Activated naive CD4-positive, alpha-beta T cell treated with anti-CD3 and anti-CD28 coated beads, Interleukin-2, amount 50 U/mL, for 72 hours (primary cell): ENCODE data around the gene EIF4G3. TPM values are rescaled to one million over a fixed set of nuclear protein-coding genes. Genes with fewer than 3 reads are reported as not detected.
"Not testable (repeated sequence)": the region's sequence is repeated elsewhere in the genome, so short reads cannot be mapped to it uniquely, and the experiment has no call there.

Source experiments
- ATAC-seq, 2 donors: fragments of 150-1000 bp; cut with Tn5 transposase; 2 replicates each; pipeline ENCODE4 v1.10.0; 2021; ENCODE audit warnings: mild to moderate bottlenecking in 2 of 2, moderate library complexity in 2 of 2
- DNase-seq, 2 donors: peaks; one replicate each; pipeline ENCODE4 v3.0.0; 2021 to 2022; ENCODE audit warnings: low spot score in 2 of 2
- H3K27ac Mint-ChIP-seq, 2 donors: one replicate each; pipeline ENCODE4 v1.8.0; 2022; ENCODE audit warnings: mild to moderate bottlenecking in 2 of 2, mixed read lengths in 2 of 2
- H3K36me3 Mint-ChIP-seq, 2 donors: one replicate each; pipeline ENCODE4 v1.8.0; 2022; ENCODE audit warnings: mixed read lengths in 2 of 2
- H3K9me3 Mint-ChIP-seq, 2 donors: one replicate each; pipeline ENCODE4 v1.8.0; 2022; ENCODE audit warnings: mixed read lengths in 2 of 2
- total RNA-seq, 2 donors: library from RNA; stranded (reverse); gene quantifications; one replicate each; pipeline ENCODE4 v1.2.3, GENCODE V29; 2022

Gene EIF4G3
- total RNA-seq, 2 donors from 2014 or later: 38.4 to 45.1 TPM

DNA sequence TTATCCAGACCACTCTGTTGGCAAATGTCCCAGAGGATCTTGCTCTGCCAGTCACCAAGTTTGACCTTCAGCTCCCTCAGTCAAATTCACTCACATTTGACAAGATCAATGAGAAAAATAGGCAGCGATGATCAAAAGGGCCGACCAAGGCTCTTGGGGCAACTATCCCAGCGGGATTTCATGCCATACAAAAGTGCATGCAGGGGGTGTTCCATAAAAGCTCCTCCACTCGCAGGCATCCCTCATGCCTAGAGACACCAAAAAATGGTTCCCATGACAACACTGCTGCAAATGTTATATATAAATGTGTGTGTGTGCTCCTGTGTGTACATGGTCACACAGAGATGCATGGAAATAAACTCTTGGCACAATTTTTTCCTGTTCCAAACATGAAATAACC, 16.2 kb upstream of the EIF4G3 start:
- Mint-ChIP-seq H3K9me3 (no peaks in the 10 kb centered on the region), H3K36me3 (no peaks in the 10 kb centered on the region), H3K27ac (no peak overlapping the region)
- DNase-seq (no peak), ATAC-seq (no peak)

DNA sequence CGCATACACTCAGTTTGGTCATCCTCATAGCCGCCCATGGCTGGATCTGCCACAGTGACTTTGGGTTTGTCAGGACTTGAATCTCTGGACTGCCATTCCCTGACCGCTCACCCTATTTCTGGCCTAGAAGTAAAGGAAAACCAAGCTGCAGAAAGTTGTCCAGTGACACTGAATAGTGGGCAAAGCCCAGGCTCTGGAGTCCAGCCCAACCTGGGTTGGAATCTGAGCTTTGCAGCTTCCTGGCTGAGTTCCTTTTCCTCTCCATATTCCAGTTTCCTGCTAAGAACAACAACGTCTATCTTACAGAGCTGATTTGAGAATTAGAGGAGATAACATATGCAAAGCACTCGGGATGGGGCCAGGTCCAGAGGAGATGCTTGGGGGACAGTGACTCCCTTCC, 15.6 kb upstream of the EIF4G3 start:
- Mint-ChIP-seq H3K36me3 (no peaks in the 10 kb centered on the region), H3K9me3 (no peaks in the 10 kb centered on the region), H3K27ac (no peak overlapping the region)
- DNase-seq: no peak
- ATAC-seq: no peak

DNA sequence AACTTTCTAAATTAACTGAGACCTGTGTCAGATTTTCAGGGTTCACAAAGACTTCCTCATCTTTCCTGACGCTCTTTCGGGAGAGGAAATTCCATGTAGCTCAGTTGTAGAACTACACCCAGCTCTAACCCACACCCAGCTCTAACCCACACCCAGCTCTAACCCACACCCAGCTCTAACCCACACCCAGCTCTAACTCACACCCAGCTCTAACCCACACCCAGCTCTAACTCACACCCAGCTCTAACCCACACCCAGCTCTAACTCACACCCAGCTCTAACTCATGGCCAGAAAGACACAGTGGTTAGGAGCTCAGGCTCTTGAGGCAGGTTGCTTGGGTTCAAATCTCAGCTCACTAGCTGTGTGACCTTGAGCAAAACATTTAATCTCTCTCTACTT, 14.1 kb upstream of the EIF4G3 start:
- not testable (repeated sequence) for ATAC-seq, DNase-seq, H3K9me3 Mint-ChIP-seq, H3K36me3 Mint-ChIP-seq, H3K27ac Mint-ChIP-seq

DNA sequence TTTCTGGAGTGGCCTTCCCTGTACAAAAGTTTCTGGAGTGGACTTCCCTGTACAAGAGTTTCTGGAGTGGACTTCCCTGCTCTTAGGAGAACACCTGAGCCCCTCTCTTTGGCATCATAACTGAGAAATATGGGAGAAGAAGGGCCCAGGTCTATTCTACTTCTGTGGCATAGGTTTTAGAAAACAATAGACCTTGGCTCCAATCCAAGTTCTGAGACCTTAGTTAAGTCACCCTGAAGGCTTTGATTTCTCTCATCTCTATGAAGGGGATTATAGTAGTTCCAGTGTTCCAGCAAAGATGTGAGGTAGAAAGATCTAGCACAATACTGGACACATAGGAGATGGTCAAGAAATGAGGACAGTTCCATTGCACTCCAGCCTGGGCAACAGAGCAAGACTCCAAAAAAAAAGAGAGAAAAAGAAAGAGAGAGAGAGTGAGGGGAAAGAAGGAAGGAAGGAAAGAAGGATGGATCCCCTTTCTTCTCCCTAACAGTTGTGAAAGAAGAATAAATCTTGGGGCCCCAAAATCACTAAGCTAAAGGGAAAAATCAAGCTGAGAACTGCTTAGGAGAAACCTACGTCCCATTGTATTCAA, 13.3 kb upstream of the EIF4G3 start:
- no peak for ATAC-seq
- Mint-ChIP-seq H3K27ac (no peak overlapping the region), H3K9me3 (no peaks in the 10 kb centered on the region), H3K36me3 (no peaks in the 10 kb centered on the region)
- DNase-seq: no peak

- no peak overlapping the region for H3K27ac Mint-ChIP-seq
- no peak for ATAC-seq
- H3K9me3 Mint-ChIP-seq: no peaks in the 10 kb centered on the region
- DNase-seq: no peak
- H3K36me3 Mint-ChIP-seq: no peaks in the 10 kb centered on the region
These were observed 12.7 kb upstream of the EIF4G3 start for GRCh38 chr1:21189421-21189820.

GRCh38 chr1:21188235-21188634, 11.5 kb upstream of the EIF4G3 start:
- DNase-seq: no peak
- no peak overlapping the region for H3K27ac Mint-ChIP-seq
- no peaks in the 10 kb centered on the region for H3K9me3 Mint-ChIP-seq
- ATAC-seq: no peak
- H3K36me3 Mint-ChIP-seq: no peaks in the 10 kb centered on the region

DNA sequence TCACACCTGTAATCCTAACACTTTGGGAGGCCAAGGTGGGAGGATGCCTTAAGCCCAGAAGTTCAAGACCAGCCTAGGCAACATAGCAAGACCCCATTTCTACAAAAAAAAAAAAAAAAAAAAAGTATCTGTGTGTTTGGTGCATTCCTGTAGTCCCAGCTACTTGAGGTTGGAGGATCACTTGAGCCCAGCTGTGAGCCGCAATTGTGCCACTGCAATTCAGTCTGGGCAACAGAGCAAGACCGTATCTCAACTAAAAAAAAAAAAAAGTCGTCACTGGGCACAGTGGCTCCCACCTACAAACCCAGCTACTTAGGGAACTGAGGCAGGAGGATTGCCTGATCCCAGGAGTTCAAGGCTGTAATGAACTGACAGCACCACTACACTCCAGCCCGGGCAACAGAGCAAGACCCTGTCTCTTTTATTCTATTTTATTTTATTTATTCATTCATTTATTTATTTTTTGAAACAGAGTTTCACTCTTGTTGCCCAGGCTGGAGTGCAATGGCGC, 8.6 kb upstream of the EIF4G3 start:
- Mint-ChIP-seq H3K27ac (no peak overlapping the region), H3K9me3 (no peaks in the 10 kb centered on the region), H3K36me3 (no peaks in the 10 kb centered on the region)
- ATAC-seq: no peak
- DNase-seq: no peak

- DNase-seq (no peak), ATAC-seq (no peak)
- H3K27ac Mint-ChIP-seq: no peak overlapping the region
- H3K9me3 Mint-ChIP-seq: no peaks in the 10 kb centered on the region
- no peaks in the 10 kb centered on the region for H3K36me3 Mint-ChIP-seq
These were observed 7.6 kb upstream of the EIF4G3 start for GRCh38 chr1:21184276-21184675.

- no peak for ATAC-seq
- Mint-ChIP-seq H3K27ac (no peak overlapping the region), H3K9me3 (no peaks in the 10 kb centered on the region), H3K36me3 (no peaks in the 10 kb centered on the region)
- DNase-seq: no peak
These were observed 5.6 kb upstream of the EIF4G3 start for GRCh38 chr1:21182181-21182731.

- H3K27ac Mint-ChIP-seq, DNase-seq, H3K9me3 Mint-ChIP-seq, ATAC-seq: not testable (repeated sequence)
- H3K36me3 Mint-ChIP-seq: peaks cover 0 to 12% of the 10 kb centered on the region in 2 donors
These were observed 1.6 kb upstream of the EIF4G3 start for GRCh38 chr1:21178271-21178670.

DNA sequence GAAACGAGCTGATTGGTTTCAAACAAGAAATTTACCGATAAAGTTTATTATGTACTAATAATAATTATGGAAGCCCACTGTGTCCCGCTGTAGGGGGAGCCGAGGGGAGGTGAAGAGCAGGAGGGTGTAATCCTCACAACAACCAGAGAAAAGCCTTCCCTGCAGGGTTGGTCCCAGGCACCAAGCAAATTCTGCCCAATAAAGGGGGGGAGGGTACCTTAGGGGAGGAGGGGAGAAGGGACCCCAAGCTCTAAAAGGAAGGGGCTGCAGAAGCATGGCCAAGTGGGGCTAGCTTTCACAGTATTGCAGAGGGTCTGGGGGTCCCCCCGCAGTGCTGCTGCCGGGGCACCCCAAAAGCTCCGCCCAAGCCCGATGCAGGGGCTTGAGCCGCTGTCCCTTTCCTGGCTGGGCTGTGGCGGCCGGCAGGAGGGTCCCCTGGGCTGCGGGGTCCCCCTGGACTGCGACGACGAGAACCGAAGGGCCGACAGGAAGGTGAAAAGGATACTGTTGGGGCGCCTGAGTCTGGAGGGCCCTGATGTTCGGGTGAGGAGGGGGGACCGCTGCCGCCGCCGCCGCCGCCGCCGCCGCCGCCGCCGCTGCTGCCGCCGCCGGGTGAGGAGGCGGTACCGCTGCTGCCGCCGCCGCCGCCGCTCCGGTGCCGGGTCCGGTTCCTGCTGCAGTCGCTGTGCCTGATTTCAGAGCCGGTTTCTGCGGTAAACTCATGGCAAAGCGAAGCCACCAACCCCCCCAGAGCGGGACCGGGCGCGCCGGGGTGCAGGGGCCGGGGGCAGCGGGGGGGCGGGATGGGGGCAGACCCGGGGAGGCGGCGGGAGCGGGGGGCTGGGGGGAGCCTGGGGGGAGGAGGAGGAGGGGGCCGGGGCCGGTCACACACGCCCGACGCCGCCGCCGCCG, 771 bp downstream of the EIF4G3 start:
- H3K27ac Mint-ChIP-seq: peak overlapping the region; percentile 93 to 98
- H3K36me3 Mint-ChIP-seq: peaks cover 5 to 12% of the 10 kb centered on the region in 2 donors
- ATAC-seq: peak; percentile 3 to 9
- DNase-seq: peak; percentile 37 to 57
- H3K9me3 Mint-ChIP-seq: no peaks in the 10 kb centered on the region

DNA sequence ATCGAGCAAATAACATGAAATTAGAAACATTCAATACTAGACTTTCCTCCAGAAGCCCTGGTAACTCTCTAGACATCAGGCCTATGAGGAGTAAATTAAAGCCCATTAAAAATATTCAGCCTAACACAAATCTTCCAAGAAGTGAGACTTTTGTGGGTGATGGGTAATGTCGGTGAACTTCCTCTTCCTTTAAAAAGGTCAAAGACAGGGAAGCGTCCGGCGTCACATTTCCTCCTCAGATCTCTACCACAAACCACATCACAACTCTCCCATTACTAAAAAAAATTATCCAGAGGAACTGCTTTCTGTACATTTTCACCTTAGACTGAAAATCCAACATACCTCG, 1.4 kb downstream of the EIF4G3 start:
- Mint-ChIP-seq H3K9me3 (no peaks in the 10 kb centered on the region), H3K36me3 (peaks cover 9 to 12% of the 10 kb centered on the region in 2 donors), H3K27ac (peak overlapping the region; percentile 93 to 98)
- DNase-seq (no peak), ATAC-seq (peak in 1 of 2 donors; percentile 38)

- ATAC-seq (no peak), DNase-seq (no peak)
- peak overlapping the region; percentile 93 to 98 for H3K27ac Mint-ChIP-seq
- H3K36me3 Mint-ChIP-seq: peaks cover 12% of the 10 kb centered on the region in 2 donors
- no peaks in the 10 kb centered on the region for H3K9me3 Mint-ChIP-seq
These were observed 1.9 kb downstream of the EIF4G3 start for GRCh38 chr1:21174654-21175323.

GRCh38 chr1:21174230-21174629, 2.5 kb downstream of the EIF4G3 start:
- ATAC-seq (no peak), DNase-seq (no peak)
- peak overlapping the region in 1 of 2 donors; percentile 67 for H3K27ac Mint-ChIP-seq
- peaks cover 12% of the 10 kb centered on the region in 2 donors for H3K36me3 Mint-ChIP-seq
- H3K9me3 Mint-ChIP-seq: no peaks in the 10 kb centered on the region

DNA sequence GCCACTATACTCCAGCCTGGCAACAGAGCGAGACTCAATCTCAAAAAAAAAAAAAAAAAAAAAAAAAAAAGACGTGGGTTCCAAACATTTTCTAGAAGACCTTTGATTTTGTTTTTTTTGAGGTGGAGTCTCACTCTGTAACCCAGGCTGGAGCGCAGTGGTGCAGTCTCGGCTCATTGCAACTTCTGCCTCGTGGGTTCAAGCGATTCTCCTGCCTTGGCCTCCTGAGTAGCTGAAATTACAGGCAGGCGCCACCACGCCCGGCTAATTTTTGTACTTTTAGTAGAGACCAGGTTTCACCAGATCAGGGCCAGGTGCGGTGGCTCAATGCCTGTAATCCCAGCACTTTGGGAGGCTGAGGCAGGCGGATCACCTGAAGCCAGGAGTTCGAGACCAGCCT, 3.6 kb downstream of the EIF4G3 start:
- DNase-seq, H3K27ac Mint-ChIP-seq, H3K9me3 Mint-ChIP-seq, ATAC-seq: not testable (repeated sequence)
- peaks cover 12% of the 10 kb centered on the region in 2 donors for H3K36me3 Mint-ChIP-seq

DNA sequence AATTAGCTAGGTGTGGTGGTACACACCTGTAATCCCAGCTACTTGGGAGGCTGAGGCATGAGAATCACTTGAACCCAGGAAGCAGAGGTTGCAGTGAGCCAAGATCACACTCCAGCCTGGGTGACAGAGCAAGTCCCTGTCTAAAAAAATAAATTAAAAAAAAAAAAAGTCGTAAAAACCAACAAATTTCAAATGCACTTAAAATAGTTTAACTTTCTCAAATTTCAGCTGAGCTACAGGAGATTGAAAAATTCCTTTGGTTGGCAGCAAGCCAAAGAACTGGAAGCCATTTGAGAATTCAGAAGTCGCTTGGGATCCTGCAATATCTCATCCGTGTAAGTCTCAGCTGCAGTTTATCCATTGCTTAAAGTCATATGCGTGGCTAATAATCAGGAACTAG, 5.9 kb downstream of the EIF4G3 start:
- H3K9me3 Mint-ChIP-seq, ATAC-seq, DNase-seq, H3K27ac Mint-ChIP-seq: not testable (repeated sequence)
- H3K36me3 Mint-ChIP-seq: peaks cover 7 to 20% of the 10 kb centered on the region in 2 donors

GRCh38 chr1:21168444-21168843, 8.3 kb downstream of the EIF4G3 start:
- ATAC-seq: no peak
- DNase-seq: no peak
- Mint-ChIP-seq H3K27ac (no peak overlapping the region), H3K9me3 (no peaks in the 10 kb centered on the region), H3K36me3 (peaks cover 0 to 26% of the 10 kb centered on the region in 2 donors)
